Fibroblast of lung (primary cell): ENCODE measurements around the gene LCN15. TPM values are rescaled to one million over a fixed set of nuclear protein-coding genes. Genes with fewer than 3 reads are reported as not detected.

ENCODE experiments used
- DNase-seq, 2 donors: peaks; one replicate each; pipeline versions ENCODE4 v3.0.0 to v3.0.0-alpha.2; 2010; ENCODE audit warnings: low read depth in 2 of 2
- H2AFZ ChIP-seq: 2 replicates; pipeline ENCODE4 v1.5.1; 2012; ENCODE audit warnings: low read length, control low read depth, inconsistent platforms
- H3K27ac ChIP-seq: 2 replicates; pipeline ENCODE4 v1.5.1; 2011; ENCODE audit warnings: low read length, control low read depth; ENCODE audit not compliant: insufficient read depth
- H3K27me3 ChIP-seq: 2 replicates; pipeline ENCODE4 v1.5.1; 2011; ENCODE audit warnings: mild to moderate bottlenecking, low read length; ENCODE audit not compliant: control insufficient read depth, insufficient read depth
- H3K36me3 ChIP-seq: 2 replicates; pipeline ENCODE4 v1.5.1; 2011; ENCODE audit warnings: low read length; ENCODE audit not compliant: control insufficient read depth, insufficient read depth
- H3K4me1 ChIP-seq: 2 replicates; pipeline ENCODE4 v1.5.1; 2011; ENCODE audit warnings: low read length; ENCODE audit not compliant: control insufficient read depth, insufficient read depth; ENCODE audit errors: extremely low read depth
- H3K4me2 ChIP-seq: 2 replicates; pipeline ENCODE4 v1.5.1; 2011; ENCODE audit warnings: low read length, control low read depth; ENCODE audit not compliant: insufficient read depth; ENCODE audit errors: extremely low read depth
- H3K4me3 ChIP-seq, 4 experiments: fragments of 200-600 bp in 1 of 4; sonication (generic) in 1 of 4; replicated peaks in 1 of 4; 2 replicates each; pipeline ENCODE4 v1.5.1; 2011 to 2016; ENCODE audit warnings: low read length in 4 of 4, low read depth in 3 of 4, mild to moderate bottlenecking in 3 of 4, control low read depth in 2 of 4, inconsistent platforms in 1 of 4, mixed read lengths in 1 of 4; ENCODE audit not compliant: insufficient read depth in 1 of 4; ENCODE audit errors: control extremely low read depth in 1 of 4
- H3K79me2 ChIP-seq: 2 replicates; pipeline ENCODE4 v1.5.1; 2012; ENCODE audit warnings: mild to moderate bottlenecking, low read length, inconsistent platforms; ENCODE audit not compliant: control insufficient read depth, insufficient read depth
- H3K9ac ChIP-seq: 2 replicates; pipeline ENCODE4 v1.5.1; 2011; ENCODE audit warnings: mild to moderate bottlenecking, low read length, control low read depth; ENCODE audit not compliant: insufficient read depth
- H3K9me3 ChIP-seq: 2 replicates; pipeline ENCODE4 v1.5.1; 2012; ENCODE audit warnings: low read depth, low read length; ENCODE audit not compliant: control insufficient read depth, insufficient read depth
- H4K20me1 ChIP-seq: 2 replicates; pipeline ENCODE4 v1.5.1; 2011; ENCODE audit warnings: low read length; ENCODE audit not compliant: control insufficient read depth, insufficient read depth; ENCODE audit errors: extremely low read depth
- CTCF ChIP-seq, 2 donors: IDR thresholded peaks in 1 of 2; conservative IDR thresholded peaks in 1 of 2; 1 replicate in 1 of 2; 2 replicates in 1 of 2; pipeline ENCODE4 v1.5.1; 2011 to 2012; ENCODE audit warnings: low read length in 2 of 2, control low read depth in 1 of 2, inconsistent platforms in 1 of 2, low read depth in 1 of 2, mild to moderate bottlenecking in 1 of 2
- EZH2 ChIP-seq: IDR thresholded peaks from 2 replicates; pipeline ENCODE4 v1.5.1; 2012; ENCODE audit warnings: low read length, control low read depth, mild to moderate bottlenecking; ENCODE audit errors: missing control alignments
- polyA plus RNA-seq, 2 donors: library from polyadenylated mRNA; depleted of rRNA in 1 of 2; stranded (reverse) in 1 of 2; unstranded in 1 of 2; fragments of >200 nt; gene quantifications; 2 replicates each; pipeline ENCODE4 v1.2.1, GENCODE V29; 2011 to 2012; ENCODE audit warnings: missing spikeins in 1 of 2
- total RNA-seq: library from RNA; depleted of rRNA; stranded (reverse); fragments of >200 nt; gene quantifications from 2 replicates; pipeline ENCODE4 v1.2.1, GENCODE V29; 2014

The LCN15 gene
- total and polyA plus RNA-seq, 2 donors (not counting 1 experiment from before 2014, with no cell fraction given), result not detected

GRCh38 chr9:136748201-136748600, 16.1 kb downstream of the LCN15 start, which contains the start of gene LCN6:
LCN6 (minus strand) TSS chr9:136748525; CDS start chr9:136748483, 42 bp downstream.
- Histone ChIP-seq H3K27ac (no peak within 1 kb of the TSS), H3K9ac (no peak within 1 kb of the TSS), H2AFZ (no peak within 1 kb of the TSS), H3K4me2 (no peak within 1 kb of the TSS), H3K36me3 (no peaks in the 10 kb centered on the region), H3K4me1 (no peaks in the 10 kb centered on the region), H3K9me3 (no peaks in the 10 kb centered on the region), H3K79me2 (no peaks in the 10 kb centered on the region), H3K4me3 (no peak within 1 kb of the TSS), H3K27me3 (peaks cover under 1% of the 10 kb centered on the region), H4K20me1 (no peaks in the 10 kb centered on the region)
- DNase-seq, result no peak
- no peak for TF ChIP-seq CTCF (conservative IDR thresholded peaks at IDR 0.05 in 1 of 2, IDR thresholded peaks at IDR 0.05 in 1 of 2; ENCODE audit: low read depth in 1 of 2, low read length in 2 of 2)

- Histone ChIP-seq H3K27me3 (peaks cover 8% of the 10 kb centered on the region), H3K9ac (no peak overlapping the region), H3K9me3 (no peaks in the 10 kb centered on the region), H3K4me3 (no peak overlapping the region), H2AFZ (no peak overlapping the region), H3K27ac (no peak overlapping the region), H3K4me1 (no peaks in the 10 kb centered on the region), H3K79me2 (no peaks in the 10 kb centered on the region), H3K4me2 (no peak overlapping the region), H4K20me1 (no peaks in the 10 kb centered on the region), H3K36me3 (no peaks in the 10 kb centered on the region)
- TF ChIP-seq CTCF (conservative IDR thresholded peaks at IDR 0.05 in 1 of 2, IDR thresholded peaks at IDR 0.05 in 1 of 2; ENCODE audit: low read depth in 1 of 2, low read length in 2 of 2) (no peak), EZH2 (no peak)
- DNase-seq, result no peak
Measured at GRCh38 chr9:136747161-136748060, 16.9 kb downstream of the LCN15 start.

GRCh38 chr9:136746621-136747020, 17.7 kb downstream of the LCN15 start:
- Histone ChIP-seq H3K27ac (no peak overlapping the region), H2AFZ (no peak overlapping the region), H3K4me1 (no peaks in the 10 kb centered on the region), H3K9ac (no peak overlapping the region), H3K27me3 (peaks cover 14% of the 10 kb centered on the region), H3K4me2 (no peak overlapping the region), H3K9me3 (no peaks in the 10 kb centered on the region), H3K4me3 (no peak overlapping the region), H3K36me3 (no peaks in the 10 kb centered on the region), H3K79me2 (no peaks in the 10 kb centered on the region), H4K20me1 (no peaks in the 10 kb centered on the region)
- no peak for DNase-seq
- TF ChIP-seq EZH2 (no peak), CTCF (conservative IDR thresholded peaks at IDR 0.05 in 1 of 2, IDR thresholded peaks at IDR 0.05 in 1 of 2; ENCODE audit: low read depth in 1 of 2, low read length in 2 of 2) (no peak)
